GM21526 (cell line): ENCODE measurements around the gene RNF150.

Experiments used
- ATAC-seq: cut with Tn5 transposase; IDR thresholded peaks from one replicate; pipeline ENCODE4 v1.9.1; 2021; ENCODE audit warnings: moderate library complexity; ENCODE audit not compliant: unreplicated experiment, low FRiP score

RNF150 gene

DNA sequence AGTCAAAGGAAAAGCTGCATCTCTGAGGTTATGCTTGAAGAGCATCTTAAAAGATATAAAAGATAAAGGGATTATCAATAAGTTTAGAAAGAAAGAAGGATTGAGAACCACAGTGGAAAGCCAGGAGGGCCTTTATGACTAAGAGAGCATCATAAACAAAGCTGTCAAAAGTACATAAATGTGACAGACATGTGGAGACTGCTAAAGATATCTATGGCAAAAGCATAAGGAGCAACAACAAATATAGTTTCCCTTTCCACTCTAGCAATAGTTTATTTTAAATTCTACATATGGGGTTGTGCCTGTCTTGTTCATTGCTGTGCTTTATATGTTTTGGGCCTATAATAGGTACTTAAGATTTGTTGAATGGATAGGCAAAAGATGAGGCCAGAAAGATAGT is 97.3 kb downstream of the RNF150 start:
- ATAC-seq = no peak

DNA sequence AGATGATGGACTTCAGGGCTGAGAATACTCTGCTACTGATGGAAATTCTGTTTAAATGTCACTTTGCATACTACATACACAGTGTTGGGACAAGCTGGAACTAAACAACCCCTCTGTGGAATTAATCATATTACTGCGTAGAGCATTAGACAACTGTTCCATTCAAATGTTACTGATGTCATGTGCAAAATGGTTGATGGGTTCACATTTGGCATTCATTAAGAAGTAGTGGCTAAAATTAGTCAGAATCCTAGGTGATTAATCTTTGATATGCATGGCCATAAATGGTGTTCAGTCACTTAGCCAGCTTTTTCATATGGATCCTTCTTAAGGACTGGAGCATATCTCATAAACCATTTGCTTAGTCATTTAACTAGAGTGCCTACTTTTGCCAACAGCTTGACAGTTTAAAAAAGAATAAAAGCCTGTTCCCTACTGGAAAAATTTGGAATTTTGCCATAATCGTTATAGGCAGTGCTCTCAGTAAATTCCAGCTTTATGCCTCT is 105.2 kb downstream of the RNF150 start:
- ATAC-seq = no peak

- no peak for ATAC-seq
Measured at GRCh38 chr4:141027421-141027820, 105.8 kb downstream of the RNF150 start.

GRCh38 chr4:141026900-141027299 is 106.4 kb downstream of the RNF150 start:
- ATAC-seq = no peak

- ATAC-seq = no peak
Measured at GRCh38 chr4:141023051-141023450, 110.2 kb downstream of the RNF150 start.

GRCh38 chr4:141022111-141022695 is 111.1 kb downstream of the RNF150 start:
- no peak for ATAC-seq

- ATAC-seq = no peak
Measured at GRCh38 chr4:141021397-141022110, 111.7 kb downstream of the RNF150 start.

- ATAC-seq = no peak
Measured at GRCh38 chr4:141020801-141021261, 112.4 kb downstream of the RNF150 start.

DNA sequence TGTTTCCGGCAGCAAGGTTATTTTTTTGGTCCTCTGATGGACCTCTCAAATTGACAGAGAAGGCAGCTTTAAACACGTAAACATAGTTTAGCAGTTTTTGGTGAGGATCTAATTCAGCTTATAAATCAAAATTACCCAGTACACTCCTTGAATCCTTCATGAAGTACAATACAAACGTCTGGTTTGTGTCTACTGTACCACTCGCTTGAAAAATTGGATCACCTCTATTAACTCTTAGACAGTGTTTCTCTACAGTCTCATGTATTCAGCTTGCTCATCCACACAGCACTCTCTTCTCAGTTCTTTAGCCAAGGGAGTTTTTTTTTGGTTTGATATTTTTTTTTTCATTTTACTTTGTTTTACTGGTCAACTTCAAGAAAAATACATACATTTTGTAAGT is 113.5 kb downstream of the RNF150 start:
- no peak for ATAC-seq

- ATAC-seq = no peak
Measured at GRCh38 chr4:141016117-141016798, 117.0 kb downstream of the RNF150 start.

DNA sequence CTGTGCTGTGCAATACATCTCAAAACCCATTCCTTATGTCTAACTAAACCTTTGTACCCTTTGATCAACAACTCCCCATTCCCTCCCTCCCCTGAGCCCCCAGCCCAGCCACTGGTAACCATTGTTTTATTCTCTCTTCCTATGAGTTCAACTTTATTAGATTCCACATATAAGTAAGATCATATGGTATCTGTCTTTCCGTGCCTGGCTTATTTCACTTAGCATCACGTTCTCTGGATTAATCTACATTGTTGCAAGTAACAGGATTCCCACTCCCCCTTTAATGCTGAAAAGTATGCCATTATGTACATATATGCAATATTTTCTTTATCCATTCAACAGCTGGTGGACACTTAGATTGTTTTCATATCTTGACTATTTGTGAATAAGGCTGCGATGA is 119.4 kb downstream of the RNF150 start:
- no peak for ATAC-seq

DNA sequence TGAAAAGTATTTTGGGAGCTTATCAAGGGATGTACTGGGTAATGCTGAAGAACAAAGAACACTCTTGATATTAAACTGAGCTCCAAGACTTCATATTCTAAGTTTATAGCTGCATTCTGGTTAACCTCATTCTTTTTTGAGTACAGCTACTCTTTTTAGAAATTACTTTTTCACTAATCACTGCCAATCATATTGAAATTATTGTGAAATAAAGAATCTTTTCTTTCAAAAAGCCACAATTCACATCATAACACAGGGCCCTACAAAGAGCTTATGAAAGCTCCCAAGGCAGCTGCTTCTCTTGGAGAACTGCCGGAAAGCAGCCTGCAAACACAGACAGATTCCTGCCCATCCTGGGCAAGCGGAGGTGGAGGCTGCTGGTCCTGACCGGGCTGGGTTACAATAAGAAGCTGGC is 121.4 kb downstream of the RNF150 start:
- ATAC-seq = no peak

- ATAC-seq = no peak
Measured at GRCh38 chr4:141009931-141010330, 123.3 kb downstream of the RNF150 start.

GRCh38 chr4:141009129-141009528 is 124.1 kb downstream of the RNF150 start:
- no peak for ATAC-seq

- no peak for ATAC-seq
Measured at GRCh38 chr4:141006242-141006802, 126.9 kb downstream of the RNF150 start.

- ATAC-seq = no peak
Measured at GRCh38 chr4:141004823-141005222, 128.4 kb downstream of the RNF150 start.

DNA sequence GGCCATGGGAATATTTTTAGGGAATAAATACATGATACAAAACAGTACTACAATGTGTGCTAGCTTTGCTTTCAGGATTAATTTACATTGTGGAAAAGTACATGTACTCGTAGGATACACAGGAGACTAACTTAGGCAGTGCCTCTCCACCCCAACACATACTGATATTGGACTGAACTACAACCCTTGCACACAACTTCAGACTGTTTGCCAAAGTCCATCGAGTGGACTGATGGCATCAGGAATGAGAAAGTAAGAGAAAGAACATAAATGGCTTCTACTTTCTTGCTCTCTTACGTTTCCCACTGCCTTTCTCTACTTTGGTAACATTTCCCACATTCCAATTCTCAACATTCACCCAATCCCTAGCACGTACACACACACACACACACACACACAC is 130.1 kb downstream of the RNF150 start:
- ATAC-seq = no peak

GRCh38 chr4:141002323-141002805 is 130.9 kb downstream of the RNF150 start:
- ATAC-seq = no peak

GRCh38 chr4:140996766-140997165 is 136.5 kb downstream of the RNF150 start:
- ATAC-seq = no peak

DNA sequence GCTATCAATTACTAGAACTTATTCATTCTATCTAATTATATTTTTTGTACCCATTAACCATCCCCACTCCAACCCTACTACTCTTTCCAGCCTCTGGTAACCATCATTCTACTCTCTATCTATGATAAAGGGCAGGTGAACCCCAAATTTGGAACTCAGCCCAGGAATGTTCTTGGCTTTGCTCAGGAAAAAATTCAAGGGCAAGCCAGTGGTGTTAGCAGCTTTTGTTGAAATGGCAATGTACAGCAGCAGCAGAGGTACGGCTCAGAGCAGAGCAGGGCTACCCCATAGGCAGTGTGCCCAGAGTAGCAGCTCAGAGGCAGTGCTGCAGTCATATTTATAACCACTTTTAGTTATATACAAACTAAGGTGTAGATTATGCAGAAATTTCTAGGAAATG is 138.2 kb downstream of the RNF150 start:
- ATAC-seq = no peak

- no peak for ATAC-seq
Measured at GRCh38 chr4:140994015-140994414, 139.3 kb downstream of the RNF150 start.
